AG20443 (cell line): ENCODE results near the gene NCOA1.

Experiments
- DNase-seq: peaks from one replicate; pipeline ENCODE4 v3.0.0; 2012; ENCODE audit warnings: low spot score, mixed read lengths

The NCOA1 gene

GRCh38 chr2:24742730-24743129 lies 251.7 kb downstream of the NCOA1 start:
- no peak for DNase-seq

GRCh38 chr2:24743924-24744323 lies 252.9 kb downstream of the NCOA1 start:
- no peak for DNase-seq

- DNase-seq = no peak
Measured at GRCh38 chr2:24744356-24744755, 253.3 kb downstream of the NCOA1 start.

GRCh38 chr2:24745825-24746224 lies 254.8 kb downstream of the NCOA1 start:
- DNase-seq = no peak

- no peak for DNase-seq
Measured at GRCh38 chr2:24747299-24747698, 256.2 kb downstream of the NCOA1 start.

- DNase-seq = no peak
Measured at GRCh38 chr2:24749069-24749691, 258.1 kb downstream of the NCOA1 start.

GRCh38 chr2:24754985-24755705 lies 264.1 kb downstream of the NCOA1 start:
- no peak for DNase-seq

- no peak for DNase-seq
Measured at GRCh38 chr2:24756789-24757188, 265.7 kb downstream of the NCOA1 start.

GRCh38 chr2:24761866-24762265 lies 270.8 kb downstream of the NCOA1 start:
- DNase-seq = no peak

GRCh38 chr2:24762518-24762917 lies 271.5 kb downstream of the NCOA1 start:
- no peak for DNase-seq

- no peak for DNase-seq
Measured at GRCh38 chr2:24763843-24764242, 272.8 kb downstream of the NCOA1 start.

GRCh38 chr2:24766609-24767008 lies 275.6 kb downstream of the NCOA1 start:
- no peak for DNase-seq

- no peak for DNase-seq
Measured at GRCh38 chr2:24768013-24768412, 277.0 kb downstream of the NCOA1 start.

- no peak for DNase-seq
Measured at GRCh38 chr2:24768601-24769000, 277.5 kb downstream of the NCOA1 start.

- DNase-seq = no peak
Measured at GRCh38 chr2:24771061-24771460, 280.0 kb downstream of the NCOA1 start.

- no peak for DNase-seq
Measured at GRCh38 chr2:24771764-24772586, 280.9 kb downstream of the NCOA1 start.

- no peak for DNase-seq
Measured at GRCh38 chr2:24774373-24774772, 283.3 kb downstream of the NCOA1 start.

- no peak for DNase-seq
Measured at GRCh38 chr2:24779116-24779515, 288.1 kb downstream of the NCOA1 start.

GRCh38 chr2:24783641-24784040 lies 292.6 kb downstream of the NCOA1 start:
- no peak for DNase-seq

GRCh38 chr2:24785671-24786321 lies 294.7 kb downstream of the NCOA1 start:
- no peak for DNase-seq

- no peak for DNase-seq
Measured at GRCh38 chr2:24787532-24787931, 296.5 kb downstream of the NCOA1 start.

GRCh38 chr2:24788816-24789215 lies 297.8 kb downstream of the NCOA1 start:
- DNase-seq = no peak
